GM12801 (cell line): Measurements from ENCODE around the gene EVI5L.

ENCODE experiments used
- TF ChIP-seq, protein P1 (sequence below): IDR thresholded peaks from one replicate; pipeline ENCODE4 v1.5.1; 2011; ENCODE audit warnings: control low read depth; ENCODE audit not compliant: insufficient read length; ENCODE audit errors: extremely low read depth

Gene EVI5L

DNA sequence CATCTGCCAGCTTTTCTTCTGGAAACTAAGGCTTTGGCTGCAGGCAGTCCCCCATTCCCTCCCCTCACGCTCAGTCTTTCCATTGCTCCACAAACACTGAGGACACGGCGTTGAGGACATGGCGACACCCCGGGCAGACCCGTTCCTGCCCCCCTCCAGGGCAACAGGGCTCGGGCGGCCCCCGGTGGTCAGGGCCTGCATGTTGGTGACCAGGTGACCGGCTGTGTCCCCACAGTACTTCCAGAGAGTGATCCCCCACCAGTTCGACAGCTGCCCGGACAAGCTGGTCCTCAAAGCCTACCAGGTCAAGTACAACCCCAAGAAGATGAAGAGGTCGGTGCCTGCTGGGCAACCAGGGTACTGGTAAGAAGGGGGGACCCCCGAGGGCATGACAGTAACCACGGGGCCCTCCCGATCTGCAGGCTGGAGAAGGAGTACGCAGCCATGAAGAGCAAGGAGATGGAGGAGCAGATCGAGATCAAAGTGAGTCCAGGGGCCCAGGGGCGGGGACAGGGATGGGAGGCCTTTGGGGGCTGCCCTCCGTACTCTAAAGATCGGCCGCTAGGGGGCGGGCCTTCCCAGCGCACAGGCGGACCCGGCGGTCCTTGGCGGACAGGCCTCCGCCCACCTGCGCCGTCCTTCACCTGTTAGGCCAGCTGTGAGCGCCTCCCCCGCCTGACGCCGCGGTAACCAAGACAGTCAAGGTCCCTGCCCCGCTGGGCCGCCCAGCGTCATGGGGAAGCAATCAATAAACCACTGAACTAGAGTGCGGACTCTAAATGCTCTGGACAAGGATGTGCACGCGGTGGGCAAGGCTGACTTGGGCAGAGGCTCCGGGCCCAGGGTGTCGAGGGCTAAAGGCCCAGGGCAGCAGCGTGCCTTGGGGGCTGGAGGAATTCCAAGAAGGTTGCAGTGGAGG lies 23.1 kb downstream of the EVI5L start:
- TF ChIP-seq, protein P1, sequence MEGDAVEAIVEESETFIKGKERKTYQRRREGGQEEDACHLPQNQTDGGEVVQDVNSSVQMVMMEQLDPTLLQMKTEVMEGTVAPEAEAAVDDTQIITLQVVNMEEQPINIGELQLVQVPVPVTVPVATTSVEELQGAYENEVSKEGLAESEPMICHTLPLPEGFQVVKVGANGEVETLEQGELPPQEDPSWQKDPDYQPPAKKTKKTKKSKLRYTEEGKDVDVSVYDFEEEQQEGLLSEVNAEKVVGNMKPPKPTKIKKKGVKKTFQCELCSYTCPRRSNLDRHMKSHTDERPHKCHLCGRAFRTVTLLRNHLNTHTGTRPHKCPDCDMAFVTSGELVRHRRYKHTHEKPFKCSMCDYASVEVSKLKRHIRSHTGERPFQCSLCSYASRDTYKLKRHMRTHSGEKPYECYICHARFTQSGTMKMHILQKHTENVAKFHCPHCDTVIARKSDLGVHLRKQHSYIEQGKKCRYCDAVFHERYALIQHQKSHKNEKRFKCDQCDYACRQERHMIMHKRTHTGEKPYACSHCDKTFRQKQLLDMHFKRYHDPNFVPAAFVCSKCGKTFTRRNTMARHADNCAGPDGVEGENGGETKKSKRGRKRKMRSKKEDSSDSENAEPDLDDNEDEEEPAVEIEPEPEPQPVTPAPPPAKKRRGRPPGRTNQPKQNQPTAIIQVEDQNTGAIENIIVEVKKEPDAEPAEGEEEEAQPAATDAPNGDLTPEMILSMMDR = no peak

DNA sequence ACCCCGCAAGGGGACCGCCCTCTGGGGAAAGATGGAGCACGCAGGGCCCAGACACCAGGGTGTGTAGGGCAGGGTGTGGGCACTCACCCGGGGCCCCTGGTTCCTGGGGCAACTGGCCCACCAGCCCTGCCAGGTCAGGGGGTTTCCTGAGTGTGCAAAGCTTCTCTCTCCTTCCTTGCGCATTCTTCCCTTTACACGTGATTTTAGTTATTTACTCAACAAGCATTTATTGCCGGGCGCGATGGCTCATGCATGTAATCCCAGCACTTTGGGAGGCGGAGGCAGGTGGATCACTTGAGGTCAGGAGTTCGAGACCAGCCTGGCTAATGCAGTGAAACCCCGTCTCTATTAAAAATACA lies 23.7 kb downstream of the EVI5L start:
- TF ChIP-seq, protein P1 = no peak

GRCh38 chr19:7855426-7856108 lies 25.5 kb downstream of the EVI5L start:
- TF ChIP-seq, protein P1 = no peak

- TF ChIP-seq, protein P1 = no peak
Observed at GRCh38 chr19:7856109-7856591, 26.1 kb downstream of the EVI5L start.

DNA sequence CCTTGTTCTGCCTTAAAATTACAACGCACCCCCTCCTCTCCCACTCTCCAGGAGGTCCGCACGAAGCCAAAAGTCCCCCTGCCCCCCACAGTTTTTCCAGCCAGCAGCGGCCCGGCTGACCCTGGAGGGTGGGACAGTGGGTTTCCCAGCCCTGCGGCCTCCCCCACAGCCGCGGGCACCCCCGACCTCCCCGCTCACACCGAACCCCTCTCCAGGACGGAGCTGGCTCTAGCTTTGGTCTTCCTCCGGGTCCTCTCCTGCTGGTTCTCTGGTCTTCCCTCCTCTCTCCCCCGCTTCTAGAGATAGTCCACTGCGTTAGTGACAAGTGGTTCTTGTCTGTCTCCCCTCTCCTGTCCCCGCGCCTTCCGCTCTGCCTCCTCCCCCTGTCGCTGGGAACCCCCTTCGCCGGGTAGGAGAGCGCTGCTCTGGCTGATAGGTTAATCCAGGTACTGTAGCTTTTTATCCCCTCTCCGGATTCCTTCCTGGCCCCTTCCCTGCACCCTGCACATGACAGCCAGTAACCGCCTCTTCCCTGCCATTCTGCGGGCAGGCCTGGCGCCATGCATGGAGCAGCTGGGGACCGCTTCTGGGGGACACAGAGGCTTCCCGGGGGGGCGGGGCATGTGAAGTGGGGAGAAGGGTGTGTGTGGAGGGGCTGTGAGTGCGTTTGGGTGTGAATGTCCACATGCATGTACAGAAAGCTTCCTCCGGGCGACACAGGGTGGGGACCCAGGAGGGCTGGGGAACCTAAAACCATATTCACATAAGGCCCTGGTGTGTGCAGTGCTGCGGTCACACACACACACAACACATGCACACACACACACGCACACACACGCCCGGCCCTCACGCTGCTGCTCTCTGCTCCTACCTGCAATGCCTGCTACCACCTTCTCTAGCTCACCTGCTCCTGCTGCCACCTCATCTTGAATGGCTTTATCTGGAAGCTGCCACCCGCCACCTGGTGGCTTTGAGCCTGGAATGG lies 27.0 kb downstream of the EVI5L start:
- TF ChIP-seq, protein P1 = no peak

DNA sequence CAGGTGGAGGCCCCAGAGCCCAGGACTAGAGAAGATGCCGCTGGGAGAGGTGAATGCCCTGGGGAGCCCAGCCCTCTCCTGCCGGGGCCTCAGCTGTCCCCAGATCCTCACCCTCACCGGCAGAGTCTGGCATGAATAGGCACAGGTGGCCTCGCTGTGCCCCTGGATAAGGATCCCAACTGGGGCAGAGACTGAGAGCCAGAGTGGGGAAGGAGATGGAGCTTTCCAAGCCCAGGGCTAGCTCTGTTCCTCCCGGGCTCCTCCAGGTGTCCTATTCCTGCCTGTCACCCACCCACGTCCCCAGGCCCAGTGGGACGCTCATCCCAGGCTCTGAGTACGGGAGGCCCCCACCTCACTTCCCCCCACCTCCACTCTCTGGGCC lies 27.7 kb downstream of the EVI5L start:
- TF ChIP-seq, protein P1 = no peak
